SJCRH30 (cell line): ENCODE results near the gene ADGRD1. TPM values are rescaled to one million over a fixed set of nuclear protein-coding genes. Genes with fewer than 3 reads are reported as not detected.
"Not testable (repeated sequence)": the region's sequence is repeated elsewhere in the genome, so short reads cannot be mapped to it uniquely, and the experiment has no call there.

Source experiments
- DNase-seq, 2 experiments: peaks; one replicate each; pipeline ENCODE4 v3.0.0-alpha.2; 2015 to 2020
- H3K27ac ChIP-seq: fragments of 250-450 bp; sonication (Bioruptor Pico); 2 replicates; pipeline ENCODE4 v1.5.1; 2020; ENCODE audit warnings: mild to moderate bottlenecking, moderate library complexity
- H3K27me3 ChIP-seq: fragments of 250-450 bp; sonication (Bioruptor Pico); 2 replicates; pipeline ENCODE4 v1.5.1; 2020; ENCODE audit warnings: mild to moderate bottlenecking, moderate library complexity
- H3K36me3 ChIP-seq: fragments of 250-450 bp; sonication (Bioruptor Pico); 2 replicates; pipeline ENCODE4 v1.5.1; 2020; ENCODE audit warnings: mild to moderate bottlenecking, moderate library complexity
- H3K4me1 ChIP-seq: fragments of 250-450 bp; sonication (Bioruptor Pico); 2 replicates; pipeline ENCODE4 v1.5.1; 2020; ENCODE audit warnings: mild to moderate bottlenecking, moderate library complexity
- H3K4me3 ChIP-seq: fragments of 250-450 bp; sonication (Bioruptor Pico); 2 replicates; pipeline ENCODE4 v1.5.1; 2020; ENCODE audit warnings: mild to moderate bottlenecking, moderate library complexity
- H3K9me3 ChIP-seq: fragments of 250-450 bp; sonication (Bioruptor Pico); replicated peaks from 2 replicates; pipeline ENCODE4 v1.5.1; 2020; ENCODE audit warnings: mild to moderate bottlenecking, moderate library complexity
- total RNA-seq: library from RNA; depleted of rRNA; stranded (reverse); fragments of >200 nt; shearing (Covaris generic); gene quantifications from 2 replicates; pipeline ENCODE4 v1.2.3, GENCODE V29; 2014; rRNA removed

The ADGRD1 gene
- 0.13 and 0.36 TPM in 2 replicates for total RNA-seq

- no peak within 1 kb of the TSS for H3K27ac ChIP-seq
- no peaks in the 10 kb centered on the region for H3K36me3 ChIP-seq
- H3K9me3 ChIP-seq = no peaks in the 10 kb centered on the region
- no peak for DNase-seq
- H3K27me3 ChIP-seq = no peaks in the 10 kb centered on the region
- no peaks in the 10 kb centered on the region for H3K4me1 ChIP-seq
- no peak within 1 kb of the TSS for H3K4me3 ChIP-seq
Observed at GRCh38 chr12:130953771-130954543, at the start of gene ADGRD1. ADGRD1 (plus strand) TSS chr12:130953907; CDS start chr12:130954466, 559 bp downstream.

- Histone ChIP-seq H3K9me3 (no peaks in the 10 kb centered on the region), H3K4me3 (no peak overlapping the region), H3K36me3 (no peaks in the 10 kb centered on the region), H3K27ac (no peak overlapping the region), H3K4me1 (no peaks in the 10 kb centered on the region), H3K27me3 (no peaks in the 10 kb centered on the region)
- no peak for DNase-seq
Observed at GRCh38 chr12:130904064-130904463, 49.6 kb upstream of the ADGRD1 start.

GRCh38 chr12:130904936-130905455 is 48.7 kb upstream of the ADGRD1 start:
- H3K36me3 ChIP-seq, H3K4me3 ChIP-seq, H3K27me3 ChIP-seq, DNase-seq, H3K27ac ChIP-seq, H3K4me1 ChIP-seq, H3K9me3 ChIP-seq: not testable (repeated sequence)

GRCh38 chr12:130909111-130909510 is 44.6 kb upstream of the ADGRD1 start:
- H3K9me3 ChIP-seq = no peaks in the 10 kb centered on the region
- no peaks in the 10 kb centered on the region for H3K27me3 ChIP-seq
- H3K4me1 ChIP-seq = no peaks in the 10 kb centered on the region
- DNase-seq = no peak
- no peak overlapping the region for H3K27ac ChIP-seq
- H3K36me3 ChIP-seq = no peaks in the 10 kb centered on the region
- H3K4me3 ChIP-seq = no peak overlapping the region

GRCh38 chr12:130911193-130911592 is 42.5 kb upstream of the ADGRD1 start:
- Histone ChIP-seq H3K4me3 (no peak overlapping the region), H3K9me3 (no peaks in the 10 kb centered on the region), H3K27me3 (no peaks in the 10 kb centered on the region), H3K27ac (no peak overlapping the region), H3K4me1 (no peaks in the 10 kb centered on the region), H3K36me3 (no peaks in the 10 kb centered on the region)
- no peak for DNase-seq

- H3K27ac ChIP-seq = no peak overlapping the region
- DNase-seq = no peak
- no peaks in the 10 kb centered on the region for H3K36me3 ChIP-seq
- no peaks in the 10 kb centered on the region for H3K9me3 ChIP-seq
- H3K4me1 ChIP-seq = no peaks in the 10 kb centered on the region
- H3K27me3 ChIP-seq = no peaks in the 10 kb centered on the region
- H3K4me3 ChIP-seq = no peak overlapping the region
Observed at GRCh38 chr12:130911933-130912332, 41.8 kb upstream of the ADGRD1 start.

- no peak overlapping the region for H3K4me3 ChIP-seq
- no peaks in the 10 kb centered on the region for H3K9me3 ChIP-seq
- H3K4me1 ChIP-seq = no peaks in the 10 kb centered on the region
- DNase-seq = no peak
- no peaks in the 10 kb centered on the region for H3K36me3 ChIP-seq
- H3K27ac ChIP-seq = no peak overlapping the region
- no peaks in the 10 kb centered on the region for H3K27me3 ChIP-seq
Observed at GRCh38 chr12:130916241-130916911, 37.3 kb upstream of the ADGRD1 start.

- Histone ChIP-seq H3K4me3 (no peak overlapping the region), H3K27me3 (no peaks in the 10 kb centered on the region), H3K4me1 (no peaks in the 10 kb centered on the region), H3K36me3 (no peaks in the 10 kb centered on the region), H3K9me3 (no peaks in the 10 kb centered on the region), H3K27ac (no peak overlapping the region)
- no peak for DNase-seq
Observed at GRCh38 chr12:130917607-130918006, 36.1 kb upstream of the ADGRD1 start.

- no peaks in the 10 kb centered on the region for H3K9me3 ChIP-seq
- H3K27ac ChIP-seq = no peak overlapping the region
- no peaks in the 10 kb centered on the region for H3K4me1 ChIP-seq
- H3K36me3 ChIP-seq = no peaks in the 10 kb centered on the region
- DNase-seq = no peak
- no peak overlapping the region for H3K4me3 ChIP-seq
- H3K27me3 ChIP-seq = no peaks in the 10 kb centered on the region
Observed at GRCh38 chr12:130919086-130919485, 34.6 kb upstream of the ADGRD1 start.

- Histone ChIP-seq H3K36me3 (no peaks in the 10 kb centered on the region), H3K9me3 (no peaks in the 10 kb centered on the region), H3K27me3 (no peaks in the 10 kb centered on the region), H3K27ac (no peak overlapping the region), H3K4me3 (no peak overlapping the region), H3K4me1 (no peaks in the 10 kb centered on the region)
- DNase-seq = no peak
Observed at GRCh38 chr12:130920119-130920703, 33.5 kb upstream of the ADGRD1 start.

GRCh38 chr12:130920723-130921381 is 32.9 kb upstream of the ADGRD1 start:
- Histone ChIP-seq H3K9me3 (no peaks in the 10 kb centered on the region), H3K27me3 (no peaks in the 10 kb centered on the region), H3K4me1 (no peaks in the 10 kb centered on the region; the same call in 1 of the 2 replicates), H3K4me3 (no peak overlapping the region), H3K36me3 (no peaks in the 10 kb centered on the region), H3K27ac (no peak overlapping the region)
- no peak for DNase-seq

- no peaks in the 10 kb centered on the region; the same call in 1 of the 2 replicates for H3K4me1 ChIP-seq
- no peak for DNase-seq
- no peak overlapping the region for H3K4me3 ChIP-seq
- no peaks in the 10 kb centered on the region for H3K36me3 ChIP-seq
- H3K9me3 ChIP-seq = no peaks in the 10 kb centered on the region
- no peaks in the 10 kb centered on the region; the same call in 1 of the 2 replicates for H3K27me3 ChIP-seq
- no peak overlapping the region for H3K27ac ChIP-seq
Observed at GRCh38 chr12:130922511-130922953, 31.2 kb upstream of the ADGRD1 start.

GRCh38 chr12:130924966-130925665 is 28.6 kb upstream of the ADGRD1 start:
- Histone ChIP-seq H3K27ac (no peak overlapping the region), H3K4me3 (no peak overlapping the region)
- no peak for DNase-seq

GRCh38 chr12:130925666-130926015 is 28.1 kb upstream of the ADGRD1 start:
- no peak overlapping the region for H3K27ac ChIP-seq
- no peak overlapping the region for H3K4me3 ChIP-seq
- no peaks in the 10 kb centered on the region; the same call in 1 of the 2 replicates for H3K27me3 ChIP-seq
- DNase-seq = peak in 1 of 2 experiments; percentile 27
- H3K9me3 ChIP-seq = no peaks in the 10 kb centered on the region
- no peaks in the 10 kb centered on the region; the same call in 1 of the 2 replicates for H3K4me1 ChIP-seq
- H3K36me3 ChIP-seq = no peaks in the 10 kb centered on the region

More at GRCh38 chr12:130924966-130925665, 28.6 kb upstream of the ADGRD1 start:
- no peaks in the 10 kb centered on the region; the same call in 1 of the 2 replicates for H3K4me1 ChIP-seq
- H3K36me3 ChIP-seq = no peaks in the 10 kb centered on the region
- no peaks in the 10 kb centered on the region for H3K9me3 ChIP-seq
- H3K27me3 ChIP-seq = no peaks in the 10 kb centered on the region; the same call in 1 of the 2 replicates
